SK-N-SH (cell line): ENCODE data around the gene SETD5. TPM values are rescaled to one million over a fixed set of nuclear protein-coding genes. Genes with fewer than 3 reads are reported as not detected.

Experiments used
- CTCF ChIA-PET: fragments of 300-600, 350-600 bp; formaldehyde crosslinking; extraction: SDS; loops from one replicate; lab custom pipeline; 2021; lab: Yijun Ruan, JAX
- POLR2A ChIA-PET: fragments of 350-600 bp; sonication (Branson Sonifier 250); formaldehyde crosslinking; extraction: SDS; loops from one replicate; lab custom pipeline; 2020; ENCODE audit warnings: antibody characterized with exemption, inconsistent platforms; lab: Yijun Ruan, JAX
- DNase-seq: peaks from one replicate; pipeline ENCODE4 v3.0.0; 2012
- H2AFZ ChIP-seq: fragments of 200-600 bp; sonication (generic); 2 replicates; pipeline ENCODE4 v1.8.1; 2016; ENCODE audit warnings: antibody characterized with exemption, mild to moderate bottlenecking, low read depth
- H3F3A ChIP-seq: fragments of 200-600 bp; sonication (generic); replicated peaks from 2 replicates; pipeline ENCODE3; 2016; ENCODE audit warnings: antibody characterized with exemption, mild to moderate bottlenecking; ENCODE audit not compliant: insufficient read depth
- H3K27ac ChIP-seq, 2 experiments: fragments of 200-500 bp in 1 of 2; fragments of 200-600 bp in 1 of 2; sonication (Bioruptor generic) in 1 of 2; sonication (generic), shearing (Covaris generic) in 1 of 2; 2 replicates each; pipeline versions ENCODE4 v1.5.1 to v1.6.1; 2014 to 2016; ENCODE audit warnings: low read depth in 2 of 2, inconsistent platforms in 1 of 2, low read length in 1 of 2, mild to moderate bottlenecking in 1 of 2, mixed read lengths in 1 of 2
- H3K27me3 ChIP-seq: fragments of 200-600 bp; sonication (generic), shearing (Covaris generic); 2 replicates; pipeline ENCODE4 v1.6.1; 2016; ENCODE audit warnings: mixed run types; ENCODE audit not compliant: insufficient read depth
- H3K36me3 ChIP-seq, 2 experiments: fragments of 200-500 bp in 1 of 2; fragments of 200-600 bp in 1 of 2; sonication (Bioruptor generic) in 1 of 2; sonication (generic) in 1 of 2; replicated peaks in 1 of 2; 2 replicates each; pipeline versions ENCODE3 to v1.5.1; 2014 to 2016; ENCODE audit warnings: low read length in 1 of 2, mild to moderate bottlenecking in 1 of 2; ENCODE audit not compliant: insufficient read depth in 2 of 2, control insufficient read depth in 1 of 2
- H3K4me1 ChIP-seq, 2 experiments: fragments of 200-500 bp in 1 of 2; fragments of 200-600 bp in 1 of 2; sonication (Bioruptor generic) in 1 of 2; sonication (generic), shearing (Covaris generic) in 1 of 2; 2 replicates each; pipeline versions ENCODE4 v1.5.1 to v1.6.1; 2014 to 2016; ENCODE audit warnings: low read depth in 1 of 2, low read length in 1 of 2, mixed run types in 1 of 2; ENCODE audit not compliant: insufficient read depth in 2 of 2, control insufficient read depth in 1 of 2
- H3K4me2 ChIP-seq: fragments of 200-600 bp; sonication (generic), shearing (Covaris generic); 2 replicates; pipeline ENCODE4 v1.6.1; 2017; ENCODE audit warnings: mixed run types
- H3K4me3 ChIP-seq, 2 experiments: fragments of 200-500 bp in 1 of 2; fragments of 200-600 bp in 1 of 2; sonication (Bioruptor generic) in 1 of 2; sonication (generic), shearing (Covaris generic) in 1 of 2; 2 replicates each; pipeline versions ENCODE4 v1.5.1 to v1.8.1; 2014 to 2016; ENCODE audit warnings: low read depth in 2 of 2, inconsistent platforms in 1 of 2, low read length in 1 of 2, mild to moderate bottlenecking in 1 of 2, mixed read lengths in 1 of 2, moderate library complexity in 1 of 2
- H3K79me2 ChIP-seq: fragments of 200-600 bp; sonication (generic); 2 replicates; pipeline ENCODE4 v1.8.1; 2017; ENCODE audit warnings: mild to moderate bottlenecking; ENCODE audit not compliant: insufficient read depth
- H3K9ac ChIP-seq: fragments of 200-600 bp; sonication (generic); 2 replicates; pipeline ENCODE4 v1.6.1; 2017; ENCODE audit warnings: mixed run types
- H3K9me2 ChIP-seq: fragments of 200-600 bp; sonication (generic); 2 replicates; pipeline ENCODE4 v1.6.1; 2017; ENCODE audit warnings: mixed run types
- H3K9me3 ChIP-seq: fragments of 200-600 bp; sonication (generic); 2 replicates; pipeline ENCODE4 v1.6.1; 2017; ENCODE audit warnings: mixed run types, mild to moderate bottlenecking, moderate library complexity
- H4K20me1 ChIP-seq: fragments of 200-600 bp; sonication (generic); 2 replicates; pipeline ENCODE4 v1.6.1; 2017; ENCODE audit warnings: mild to moderate bottlenecking, mixed run types; ENCODE audit not compliant: insufficient read depth
- ELF1 ChIP-seq: IDR thresholded peaks from 2 replicates; pipeline ENCODE4 v1.4.0; 2012
- EP300 ChIP-seq, 2 experiments: IDR thresholded peaks; 2 replicates each; pipeline versions ENCODE4 v1.4.0 to v1.6.1; 2012; ENCODE audit warnings: borderline replicate concordance in 1 of 2, low read depth in 1 of 2, low read length in 1 of 2
- FOSL2 ChIP-seq: IDR thresholded peaks from 2 replicates; pipeline ENCODE4 v1.4.0; 2012; ENCODE audit warnings: low read depth, mild to moderate bottlenecking, moderate library complexity, borderline replicate concordance
- FOXJ3 ChIP-seq: sonication (generic); formaldehyde crosslinking; IDR thresholded peaks from 2 replicates; pipeline ENCODE4 v1.5.1; 2020; ENCODE audit warnings: mild to moderate bottlenecking, missing genetic modification reagents
- IRF3 ChIP-seq: fragments of 150-350 bp; IDR thresholded peaks from 2 replicates; pipeline ENCODE4 v1.6.1; 2016; ENCODE audit warnings: mild to moderate bottlenecking, low read depth, low read length
- JUND ChIP-seq: IDR thresholded peaks from 2 replicates; pipeline ENCODE4 v1.4.0; 2012
- MXI1 ChIP-seq: IDR thresholded peaks from 2 replicates; pipeline ENCODE4 v1.6.1; 2012; ENCODE audit warnings: mild to moderate bottlenecking, low read depth, low read length, improper control_type of control experiment
- PBX3 ChIP-seq: IDR thresholded peaks from 2 replicates; pipeline ENCODE4; 2012
- POLR2AphosphoS5 ChIP-seq: IDR thresholded peaks from 2 replicates; pipeline ENCODE4 v1.6.1; 2012; ENCODE audit warnings: low read depth, low read length
- RAD21 ChIP-seq: IDR thresholded peaks from 2 replicates; pipeline ENCODE4 v1.6.1; 2012; ENCODE audit warnings: mild to moderate bottlenecking, low read length
- REST ChIP-seq: IDR thresholded peaks from 2 replicates; pipeline ENCODE4 v1.6.1; 2012; ENCODE audit warnings: mild to moderate bottlenecking, low read depth, low read length, moderate library complexity
- RFX5 ChIP-seq: IDR thresholded peaks from 2 replicates; pipeline ENCODE4 v1.6.1; 2012; ENCODE audit warnings: mild to moderate bottlenecking, improper control_type of control experiment, low read length
- RXRA ChIP-seq: IDR thresholded peaks from 2 replicates; pipeline ENCODE4 v1.4.0; 2012; ENCODE audit warnings: low read depth, mild to moderate bottlenecking, borderline replicate concordance
- SIN3A ChIP-seq: IDR thresholded peaks from 2 replicates; pipeline ENCODE4 v1.6.1; 2012; ENCODE audit warnings: low read depth, mild to moderate bottlenecking, low read length, moderate library complexity, borderline replicate concordance
- SMC3 ChIP-seq: IDR thresholded peaks from 2 replicates; pipeline ENCODE4 v1.6.1; 2012; ENCODE audit warnings: low read depth, low read length, improper control_type of control experiment
- TCF12 ChIP-seq: IDR thresholded peaks from 2 replicates; pipeline ENCODE4 v1.4.0; 2012
- WGBS: methylation state at CpG from one replicate; pipeline ENCODE4 v1.1.6; 2017; ENCODE audit warnings: low lambda C conversion rate; 5-methylcytosine and 5-hydroxymethylcytosine counted together
- polyA plus RNA-seq, 3 experiments: library from polyadenylated mRNA; depleted of rRNA; stranded (reverse); fragments of >200 nt; gene quantifications; 2 replicates each; pipeline ENCODE4 v1.2.3, GENCODE V29; 2012

Gene SETD5
- polyA plus RNA-seq, 1 of the 3 experiments (the other 2 are of a cell fraction), result 32.3 TPM

GRCh38 chr3:9384141-9384828 lies 13.1 kb upstream of the SETD5 start:
- no peaks in the 10 kb centered on the region for H4K20me1 ChIP-seq
- no peaks in the 10 kb centered on the region for H3K9me2 ChIP-seq
- no peaks in the 10 kb centered on the region for H3K9me3 ChIP-seq
- no peak overlapping the region for H2AFZ ChIP-seq
- H3K27me3 ChIP-seq, result no peaks in the 10 kb centered on the region
- DNase-seq, result no peak
- H3K9ac ChIP-seq, result no peak overlapping the region
- POLR2A ChIA-PET, result interaction anchor here (0.7 to 1.1 kb wide), 2 partner anchors 9 to 12 kb away, joined by 3 to 4 read pairs; no protein-coding TSS in a partner anchor
- 80% methylated on average over 13 of the region's 13 CpGs for WGBS
- CTCF ChIA-PET, result interaction anchor here (1.1 to 1.6 kb wide), 2 partner anchors 12 to 14 kb away, joined by 3 to 6 read pairs; no protein-coding TSS in a partner anchor
- no peak overlapping the region for H3K4me2 ChIP-seq
- no peak overlapping the region for H3K4me3 ChIP-seq
- peaks cover 73 to 77% of the 10 kb centered on the region in 2 experiments for H3K36me3 ChIP-seq
- H3K4me1 ChIP-seq, result no peaks in the 10 kb centered on the region
- TF ChIP-seq EP300 (IDR thresholded peaks at IDR 0.05; ENCODE audit: borderline replicate concordance in 1 of 2, low read depth in 1 of 2, low read length in 1 of 2) (no peak), POLR2AphosphoS5 (peak; percentile 13; the same call in 1 of the 2 replicates), MXI1 (no peak), FOSL2 (peak; percentile 10; the same call in 1 of the 2 replicates)
- H3K79me2 ChIP-seq, result peaks cover 31% of the 10 kb centered on the region
- H3K27ac ChIP-seq, result peak overlapping the region in 1 of 2 experiments; percentile 49; a peak in 2 of 4 replicates
- H3F3A ChIP-seq, result peaks cover 63% of the 10 kb centered on the region

GRCh38 chr3:9385187-9386077 lies 12.0 kb upstream of the SETD5 start:
- no peaks in the 10 kb centered on the region for H3K27me3 ChIP-seq
- H3K9me2 ChIP-seq, result no peaks in the 10 kb centered on the region
- H2AFZ ChIP-seq, result no peak overlapping the region
- ChIA-PET POLR2A (interaction anchor here (1.4 kb wide), 1 partner anchor 22 kb away, joined by 5 read pairs; the partner anchor contains the start of gene THUMPD3), CTCF (interaction anchor here (1.6 kb wide), 1 partner anchor 15 kb away, joined by 3 read pairs; no protein-coding TSS in a partner anchor)
- no peaks in the 10 kb centered on the region for H3K4me1 ChIP-seq
- H3K79me2 ChIP-seq, result peaks cover 42% of the 10 kb centered on the region
- no peak overlapping the region for H3K9ac ChIP-seq
- H3K4me3 ChIP-seq, result no peak overlapping the region
- no peaks in the 10 kb centered on the region for H3K9me3 ChIP-seq
- peaks cover 67% of the 10 kb centered on the region for H3F3A ChIP-seq
- H4K20me1 ChIP-seq, result peaks cover 4% of the 10 kb centered on the region; the same call in 1 of the 2 replicates
- TF ChIP-seq ELF1, result no peak
- no peak for TF ChIP-seq RFX5
- TF ChIP-seq POLR2AphosphoS5, result no peak
- no peak for TF ChIP-seq RAD21
- TF ChIP-seq REST, result no peak
- no peak for TF ChIP-seq TCF12
- TF ChIP-seq IRF3, result no peak
- TF ChIP-seq SIN3A, result no peak
- TF ChIP-seq SMC3, result no peak
- no peak for TF ChIP-seq MXI1
- TF ChIP-seq RXRA, result no peak
- TF ChIP-seq FOXJ3, result no peak
- TF ChIP-seq PBX3, result no peak
- no peak for TF ChIP-seq JUND
- WGBS, result 88% methylated on average over 2 of the region's 2 CpGs
- H3K36me3 ChIP-seq, result peaks cover 75 to 79% of the 10 kb centered on the region in 2 experiments
- DNase-seq, result no peak
- H3K4me2 ChIP-seq, result no peak overlapping the region
- peak overlapping the region in 1 of 2 experiments; percentile 49; a peak in 2 of 4 replicates for H3K27ac ChIP-seq
